AG20443 (cell line): Measurements from ENCODE around the gene PPP3R1.

Experiments
- DNase-seq: peaks from one replicate; pipeline ENCODE4 v3.0.0; 2012; ENCODE audit warnings: low spot score, mixed read lengths

PPP3R1 gene

GRCh38 chr2:68135448-68136320, 116.6 kb downstream of the PPP3R1 start:
- no peak for DNase-seq

GRCh38 chr2:68134554-68134953, 117.8 kb downstream of the PPP3R1 start:
- no peak for DNase-seq

- DNase-seq, result no peak
These were observed 118.2 kb downstream of the PPP3R1 start for GRCh38 chr2:68134120-68134519.
